TTC549 (cell line): ENCODE data around the gene GATA1.

ENCODE experiments used
- FAIRE-seq: peaks from 2 replicates; lab custom pipeline; 2012; peaks lifted over from hg19 to GRCh38; lab: Jason Lieb, UNC

The GATA1 gene

GRCh38 chrX:48785540-48786214 is 713 bp upstream of the GATA1 start:
- no peak for FAIRE-seq

GRCh38 chrX:48786825-48787504 is 575 bp downstream of the GATA1 start:
- no peak for FAIRE-seq

- no peak for FAIRE-seq
These were observed 1.4 kb downstream of the GATA1 start for GRCh38 chrX:48787505-48788443.

GRCh38 chrX:48789366-48790220 is 3.2 kb downstream of the GATA1 start:
- FAIRE-seq: no peak

- FAIRE-seq: no peak
These were observed 4.1 kb downstream of the GATA1 start for GRCh38 chrX:48790477-48790876.

- no peak for FAIRE-seq
These were observed 4.9 kb downstream of the GATA1 start for GRCh38 chrX:48791063-48791820.

GRCh38 chrX:48792219-48792618 is 5.8 kb downstream of the GATA1 start:
- no peak for FAIRE-seq

GRCh38 chrX:48793935-48794334 is 7.5 kb downstream of the GATA1 start:
- no peak for FAIRE-seq

GRCh38 chrX:48794340-48794910 is 8.0 kb downstream of the GATA1 start:
- FAIRE-seq: no peak

- no peak for FAIRE-seq
These were observed 8.6 kb downstream of the GATA1 start for GRCh38 chrX:48794911-48795515.

GRCh38 chrX:48798318-48798717 is 11.9 kb downstream of the GATA1 start:
- FAIRE-seq: no peak

GRCh38 chrX:48800574-48801279 is 14.3 kb downstream of the GATA1 start:
- no peak for FAIRE-seq

GRCh38 chrX:48801280-48802088 is 15.1 kb downstream of the GATA1 start, which contains the start of gene HDAC6:
TSS of gene HDAC6 (plus strand) at chrX:48802067. CDS start at chrX:48802693, 626 bp downstream.
- FAIRE-seq: peak; percentile 84

- FAIRE-seq: no peak
These were observed 15.9 kb downstream of the GATA1 start for GRCh38 chrX:48802089-48802904.

- no peak for FAIRE-seq
These were observed 16.5 kb downstream of the GATA1 start for GRCh38 chrX:48802905-48803200.

- FAIRE-seq: no peak
These were observed 19.7 kb downstream of the GATA1 start for GRCh38 chrX:48806081-48806480.

GRCh38 chrX:48813644-48814043 is 27.3 kb downstream of the GATA1 start:
- no peak for FAIRE-seq

GRCh38 chrX:48814722-48815121 is 28.3 kb downstream of the GATA1 start:
- no peak for FAIRE-seq
